KOPT-K1 (cell line): ENCODE results near the gene DIS3L2.

Experiments
- H3K27ac ChIP-seq: fragments of 200-600 bp; sonication (generic); 2 replicates; pipeline ENCODE4 v1.5.1; 2016; ENCODE audit warnings: antibody characterized with exemption, mild to moderate bottlenecking, low read depth, low read length; ENCODE audit not compliant: poor library complexity, severe bottlenecking
- H3K36me3 ChIP-seq: fragments of 200-600 bp; sonication (generic); 2 replicates; pipeline ENCODE4 v1.5.1; 2017; ENCODE audit warnings: antibody characterized with exemption, mild to moderate bottlenecking, low read length, moderate library complexity; ENCODE audit not compliant: insufficient read depth
- H3K9me3 ChIP-seq: fragments of 200-600 bp; sonication (generic); 2 replicates; pipeline ENCODE4 v1.5.1; 2017; ENCODE audit warnings: antibody characterized with exemption, low read length, mild to moderate bottlenecking; ENCODE audit not compliant: insufficient read depth, poor library complexity, severe bottlenecking

DIS3L2 gene

GRCh38 chr2:232343821-232344220 is 382.3 kb downstream of the DIS3L2 start:
- no peak overlapping the region for H3K27ac ChIP-seq
- peaks cover 4% of the 10 kb centered on the region; the same call in 1 of the 2 replicates for H3K36me3 ChIP-seq
- H3K9me3 ChIP-seq = no peaks in the 10 kb centered on the region

GRCh38 chr2:232345251-232345650 is 383.7 kb downstream of the DIS3L2 start:
- no peak overlapping the region for H3K27ac ChIP-seq
- H3K9me3 ChIP-seq = no peaks in the 10 kb centered on the region
- peaks cover 4% of the 10 kb centered on the region; the same call in 1 of the 2 replicates for H3K36me3 ChIP-seq

- Histone ChIP-seq H3K9me3 (no peaks in the 10 kb centered on the region), H3K27ac (no peak overlapping the region), H3K36me3 (no peaks in the 10 kb centered on the region)
Measured at GRCh38 chr2:232347369-232347768, 385.9 kb downstream of the DIS3L2 start.

- Histone ChIP-seq H3K36me3 (no peaks in the 10 kb centered on the region), H3K9me3 (no peaks in the 10 kb centered on the region), H3K27ac (no peak overlapping the region)
Measured at GRCh38 chr2:232348936-232349335, 387.4 kb downstream of the DIS3L2 start.

GRCh38 chr2:232349546-232349945 is 388.0 kb downstream of the DIS3L2 start:
- Histone ChIP-seq H3K27ac (no peak overlapping the region), H3K36me3 (no peaks in the 10 kb centered on the region), H3K9me3 (no peaks in the 10 kb centered on the region)

- Histone ChIP-seq H3K36me3 (no peaks in the 10 kb centered on the region), H3K9me3 (no peaks in the 10 kb centered on the region), H3K27ac (no peak overlapping the region)
Measured at GRCh38 chr2:232349946-232350635, 388.6 kb downstream of the DIS3L2 start.

- Histone ChIP-seq H3K9me3 (no peaks in the 10 kb centered on the region), H3K36me3 (no peaks in the 10 kb centered on the region), H3K27ac (no peak overlapping the region)
Measured at GRCh38 chr2:232350804-232351685, 389.5 kb downstream of the DIS3L2 start.

GRCh38 chr2:232351686-232352510 is 390.4 kb downstream of the DIS3L2 start:
- Histone ChIP-seq H3K36me3 (no peaks in the 10 kb centered on the region), H3K27ac (no peak overlapping the region), H3K9me3 (no peaks in the 10 kb centered on the region)

- H3K36me3 ChIP-seq = no peaks in the 10 kb centered on the region
- no peaks in the 10 kb centered on the region for H3K9me3 ChIP-seq
- no peak overlapping the region for H3K27ac ChIP-seq
Measured at GRCh38 chr2:232352511-232353091, 391.1 kb downstream of the DIS3L2 start.

GRCh38 chr2:232353096-232353495 is 391.6 kb downstream of the DIS3L2 start:
- Histone ChIP-seq H3K9me3 (no peaks in the 10 kb centered on the region), H3K36me3 (no peaks in the 10 kb centered on the region), H3K27ac (no peak overlapping the region)

GRCh38 chr2:232353660-232354059 is 392.1 kb downstream of the DIS3L2 start:
- no peak overlapping the region for H3K27ac ChIP-seq
- H3K9me3 ChIP-seq = no peaks in the 10 kb centered on the region
- H3K36me3 ChIP-seq = no peaks in the 10 kb centered on the region

GRCh38 chr2:232354069-232354468 is 392.6 kb downstream of the DIS3L2 start:
- Histone ChIP-seq H3K9me3 (no peaks in the 10 kb centered on the region), H3K36me3 (no peaks in the 10 kb centered on the region), H3K27ac (no peak overlapping the region)

- no peak overlapping the region for H3K27ac ChIP-seq
- no peaks in the 10 kb centered on the region for H3K36me3 ChIP-seq
- peaks cover 15% of the 10 kb centered on the region for H3K9me3 ChIP-seq
Measured at GRCh38 chr2:232361646-232362045, 400.1 kb downstream of the DIS3L2 start.

GRCh38 chr2:232362174-232362900 is 400.8 kb downstream of the DIS3L2 start:
- H3K36me3 ChIP-seq = no peaks in the 10 kb centered on the region
- peaks cover 15% of the 10 kb centered on the region for H3K9me3 ChIP-seq
- peak overlapping the region; percentile 69 for H3K27ac ChIP-seq
